ENCODE results near the gene SLC12A8. TPM values are rescaled to one million over a fixed set of nuclear protein-coding genes. Genes with fewer than 3 reads are reported as not detected.
A peak's percentile ranks its signal among the peaks of the same experiment; 100 is the strongest.

Gene SLC12A8
- total and polyA plus RNA-seq, 4 experiments from 2014 or later = not detected

GRCh38 chr3:125151916-125152315, 60.6 kb downstream of the SLC12A8 start:
- Mint-ChIP-seq H3K4me3 (no peak overlapping the region), H3K27me3 (peaks cover 0 to 4% of the 10 kb centered on the region in 2 donors), H3K27ac (no peak overlapping the region), H3K4me1 (peaks cover 7 to 13% (median 9%) of the 10 kb centered on the region in 4 donors), H3K36me3 (no peaks in the 10 kb centered on the region), H3K9me3 (no peaks in the 10 kb centered on the region)
- Histone ChIP-seq H3K9me3 (ENCODE audit: control insufficient read depth in 1 of 2, low read length in 2 of 2) (no peaks in the 10 kb centered on the region), H3K36me3 (ENCODE audit: insufficient read depth, low read length) (no peaks in the 10 kb centered on the region), H3K4me3 (ENCODE audit: low read length in 2 of 2) (no peak overlapping the region), H3K27ac (ENCODE audit: low read depth, low read length) (no peak overlapping the region), H3K27me3 (ENCODE audit: insufficient read depth, low read length) (no peaks in the 10 kb centered on the region), H3K4me1 (ENCODE audit: insufficient read depth, low read length) (peaks cover 7% of the 10 kb centered on the region)
- intact Hi-C loops (cut with micrococcal nuclease) = no loop called here
- ChIA-PET CTCF (ENCODE audit: partially characterized antibody) (no interaction called here), POLR2A (ENCODE audit: partially characterized antibody) (no interaction called here)
- no peak for DNase-seq

GRCh38 chr3:125151442-125151817, 61.1 kb downstream of the SLC12A8 start:
- peaks cover 7 to 13% (median 9%) of the 10 kb centered on the region in 4 donors for H3K4me1 Mint-ChIP-seq
- no peaks in the 10 kb centered on the region for H3K36me3 Mint-ChIP-seq
- no peak overlapping the region for H3K27ac Mint-ChIP-seq
- H3K27me3 Mint-ChIP-seq = no peaks in the 10 kb centered on the region
- no peak overlapping the region for H3K27ac ChIP-seq (ENCODE audit: low read depth, low read length)
- DNase-seq = no peak
- POLR2A ChIA-PET (ENCODE audit: partially characterized antibody) = no interaction called here
- no peak overlapping the region for H3K4me3 Mint-ChIP-seq
- no peaks in the 10 kb centered on the region for H3K36me3 ChIP-seq (ENCODE audit: insufficient read depth, low read length)
- intact Hi-C loops (cut with micrococcal nuclease) = no loop called here
- CTCF ChIA-PET (ENCODE audit: partially characterized antibody) = interaction anchor here (1.5 to 2.2 kb wide), 3 partner anchors 68 to 289 kb away, joined by 3 to 8 read pairs (median 5); no protein-coding TSS in a partner anchor
- H3K4me1 ChIP-seq (ENCODE audit: insufficient read depth, low read length) = peaks cover 7% of the 10 kb centered on the region
- no peaks in the 10 kb centered on the region for H3K9me3 ChIP-seq (ENCODE audit: control insufficient read depth in 1 of 2, low read length in 2 of 2)
- no peaks in the 10 kb centered on the region for H3K9me3 Mint-ChIP-seq
- no peak overlapping the region for H3K4me3 ChIP-seq (ENCODE audit: low read length in 2 of 2)
- H3K27me3 ChIP-seq (ENCODE audit: insufficient read depth, low read length) = no peaks in the 10 kb centered on the region

GRCh38 chr3:125150525-125151441, 61.8 kb downstream of the SLC12A8 start:
- no peaks in the 10 kb centered on the region for H3K36me3 ChIP-seq (ENCODE audit: insufficient read depth, low read length)
- no peak overlapping the region for H3K4me3 ChIP-seq (ENCODE audit: low read length in 2 of 2)
- Mint-ChIP-seq H3K4me3 (no peak overlapping the region), H3K4me1 (peaks cover 7 to 13% (median 9%) of the 10 kb centered on the region in 4 donors), H3K36me3 (no peaks in the 10 kb centered on the region), H3K9me3 (no peaks in the 10 kb centered on the region), H3K27me3 (no peaks in the 10 kb centered on the region), H3K27ac (no peak overlapping the region)
- H3K27ac ChIP-seq (ENCODE audit: low read depth, low read length) = no peak overlapping the region
- CTCF ChIA-PET (ENCODE audit: partially characterized antibody) = interaction anchor here (0.6 to 2.2 kb wide), 7 partner anchors 8 to 290 kb away, joined by 3 to 8 read pairs (median 3); no protein-coding TSS in a partner anchor
- H3K4me1 ChIP-seq (ENCODE audit: insufficient read depth, low read length) = peaks cover 7% of the 10 kb centered on the region
- no peaks in the 10 kb centered on the region for H3K9me3 ChIP-seq (ENCODE audit: control insufficient read depth in 1 of 2, low read length in 2 of 2)
- POLR2A ChIA-PET (ENCODE audit: partially characterized antibody) = no interaction called here
- peak in 4 of 5 donors; percentile 34 to 57 (median 46) for DNase-seq
- intact Hi-C loops (cut with micrococcal nuclease) = loop anchor here (1.0 kb wide), 2 partner anchors 287 to 435 kb away; no protein-coding TSS in a partner anchor
- H3K27me3 ChIP-seq (ENCODE audit: insufficient read depth, low read length) = no peaks in the 10 kb centered on the region

GRCh38 chr3:125149462-125149861, 63.1 kb downstream of the SLC12A8 start:
- peaks cover 0 to 4% (median 2%) of the 10 kb centered on the region in 4 donors for H3K4me1 Mint-ChIP-seq
- no peak for DNase-seq
- no peak overlapping the region for H3K27ac ChIP-seq (ENCODE audit: low read depth, low read length)
- H3K27me3 Mint-ChIP-seq = no peaks in the 10 kb centered on the region
- intact Hi-C loops (cut with micrococcal nuclease) = loop anchor here (10.0 kb wide), 2 partner anchors 225 to 385 kb away; partner anchors contain the start of gene ZNF148
- no peak overlapping the region for H3K4me3 ChIP-seq (ENCODE audit: low read length in 2 of 2)
- H3K36me3 Mint-ChIP-seq = no peaks in the 10 kb centered on the region
- H3K9me3 Mint-ChIP-seq = no peaks in the 10 kb centered on the region
- no peaks in the 10 kb centered on the region for H3K27me3 ChIP-seq (ENCODE audit: insufficient read depth, low read length)
- H3K36me3 ChIP-seq (ENCODE audit: insufficient read depth, low read length) = no peaks in the 10 kb centered on the region
- H3K4me1 ChIP-seq (ENCODE audit: insufficient read depth, low read length) = no peaks in the 10 kb centered on the region
- ChIA-PET POLR2A (ENCODE audit: partially characterized antibody) (no interaction called here), CTCF (ENCODE audit: partially characterized antibody) (interaction anchor here (1.5 to 2.2 kb wide), 3 partner anchors 286 to 291 kb away, joined by 3 to 8 read pairs (median 5); no protein-coding TSS in a partner anchor)
- H3K27ac Mint-ChIP-seq = peak overlapping the region in 2 of 7 donors; percentile 50 to 65
- no peak overlapping the region for H3K4me3 Mint-ChIP-seq
- H3K9me3 ChIP-seq (ENCODE audit: control insufficient read depth in 1 of 2, low read length in 2 of 2) = no peaks in the 10 kb centered on the region

GRCh38 chr3:125148836-125149235, 63.7 kb downstream of the SLC12A8 start:
- ChIA-PET POLR2A (ENCODE audit: partially characterized antibody) (no interaction called here), CTCF (ENCODE audit: partially characterized antibody) (no interaction called here)
- Histone ChIP-seq H3K9me3 (ENCODE audit: control insufficient read depth in 1 of 2, low read length in 2 of 2) (no peaks in the 10 kb centered on the region), H3K4me1 (ENCODE audit: insufficient read depth, low read length) (no peaks in the 10 kb centered on the region), H3K27me3 (ENCODE audit: insufficient read depth, low read length) (no peaks in the 10 kb centered on the region), H3K36me3 (ENCODE audit: insufficient read depth, low read length) (no peaks in the 10 kb centered on the region), H3K4me3 (ENCODE audit: low read length in 2 of 2) (no peak overlapping the region), H3K27ac (ENCODE audit: low read depth, low read length) (no peak overlapping the region)
- H3K27ac Mint-ChIP-seq = peak overlapping the region in 1 of 7 donors; percentile 32
- H3K27me3 Mint-ChIP-seq = no peaks in the 10 kb centered on the region
- peaks cover 0 to 4% (median 2%) of the 10 kb centered on the region in 4 donors for H3K4me1 Mint-ChIP-seq
- no peak overlapping the region for H3K4me3 Mint-ChIP-seq
- no peaks in the 10 kb centered on the region for H3K9me3 Mint-ChIP-seq
- H3K36me3 Mint-ChIP-seq = no peaks in the 10 kb centered on the region
- intact Hi-C loops (cut with micrococcal nuclease) = loop anchor here (10.0 kb wide), 2 partner anchors 226 to 384 kb away; partner anchors contain the start of gene ZNF148
- no peak for DNase-seq

GRCh38 chr3:125148016-125148812, 64.3 kb downstream of the SLC12A8 start:
- no peaks in the 10 kb centered on the region for H3K9me3 Mint-ChIP-seq
- no peak overlapping the region for H3K27ac ChIP-seq (ENCODE audit: low read depth, low read length)
- no peaks in the 10 kb centered on the region for H3K9me3 ChIP-seq (ENCODE audit: control insufficient read depth in 1 of 2, low read length in 2 of 2)
- no peaks in the 10 kb centered on the region for H3K36me3 ChIP-seq (ENCODE audit: insufficient read depth, low read length)
- peak overlapping the region in 1 of 7 donors; percentile 32 for H3K27ac Mint-ChIP-seq
- ChIA-PET POLR2A (ENCODE audit: partially characterized antibody) (no interaction called here), CTCF (ENCODE audit: partially characterized antibody) (no interaction called here)
- peaks cover 2 to 4% (median 2%) of the 10 kb centered on the region in 4 donors for H3K4me1 Mint-ChIP-seq
- H3K36me3 Mint-ChIP-seq = no peaks in the 10 kb centered on the region
- H3K4me3 Mint-ChIP-seq = no peak overlapping the region
- H3K27me3 ChIP-seq (ENCODE audit: insufficient read depth, low read length) = no peaks in the 10 kb centered on the region
- intact Hi-C loops (cut with micrococcal nuclease) = loop anchor here (10.0 kb wide), 2 partner anchors 227 to 383 kb away; partner anchors contain the start of gene ZNF148
- DNase-seq = no peak
- no peaks in the 10 kb centered on the region for H3K4me1 ChIP-seq (ENCODE audit: insufficient read depth, low read length)
- no peaks in the 10 kb centered on the region for H3K27me3 Mint-ChIP-seq
- no peak overlapping the region for H3K4me3 ChIP-seq (ENCODE audit: low read length in 2 of 2)

GRCh38 chr3:125147491-125147820, 65.1 kb downstream of the SLC12A8 start:
- Mint-ChIP-seq H3K4me1 (peaks cover 6 to 10% (median 8%) of the 10 kb centered on the region in 4 donors), H3K9me3 (no peaks in the 10 kb centered on the region), H3K27me3 (no peaks in the 10 kb centered on the region), H3K4me3 (no peak overlapping the region), H3K27ac (peak overlapping the region in 1 of 7 donors; percentile 25), H3K36me3 (no peaks in the 10 kb centered on the region)
- no peak for DNase-seq
- Histone ChIP-seq H3K27ac (ENCODE audit: low read depth, low read length) (no peak overlapping the region), H3K9me3 (ENCODE audit: control insufficient read depth in 1 of 2, low read length in 2 of 2) (no peaks in the 10 kb centered on the region), H3K27me3 (ENCODE audit: insufficient read depth, low read length) (no peaks in the 10 kb centered on the region), H3K36me3 (ENCODE audit: insufficient read depth, low read length) (no peaks in the 10 kb centered on the region), H3K4me3 (ENCODE audit: low read length in 2 of 2) (no peak overlapping the region), H3K4me1 (ENCODE audit: insufficient read depth, low read length) (peaks cover 4% of the 10 kb centered on the region)
- intact Hi-C loops (cut with micrococcal nuclease) = loop anchor here (10.0 kb wide), 2 partner anchors 227 to 383 kb away; partner anchors contain the start of gene ZNF148
- CTCF ChIA-PET (ENCODE audit: partially characterized antibody) = no interaction called here
- POLR2A ChIA-PET (ENCODE audit: partially characterized antibody) = no interaction called here
